ENCODE results near the gene PPP2R3A.

The PPP2R3A gene

GRCh38 chr3:136195258-136196063 lies 229.9 kb downstream of the PPP2R3A start:
- peak; percentile 64 for DNase-seq (ENCODE audit: low read depth)

- DNase-seq (ENCODE audit: low read depth), result no peak
These were observed 230.5 kb downstream of the PPP2R3A start, which contains the start of gene MSL2 for GRCh38 chr3:136196064-136196400. TSS of gene MSL2 (minus strand) at chr3:136196335. CDS start at chr3:136195113, 1,222 bp downstream.

GRCh38 chr3:136196401-136197158 lies 231.1 kb downstream of the PPP2R3A start:
- peak; percentile 99 for DNase-seq (ENCODE audit: low read depth)

GRCh38 chr3:136197159-136197793 lies 231.7 kb downstream of the PPP2R3A start:
- no peak for DNase-seq (ENCODE audit: low read depth)

Data from stimulated activated CD8-positive, alpha-beta memory T cell treated with anti-CD3 and anti-CD28 coated beads, Interleukin-12 subunit alpha, Interleukin-12 subunit beta, amount 100 ng/mL, for 1 hour (primary cell).